ENCODE measurements around the gene KCNK6.

Gene KCNK6

GRCh38 chr19:38298821-38299680 lies 20.6 kb upstream of the KCNK6 start:
- DNase-seq, result no peak

- no peak for DNase-seq
Observed at GRCh38 chr19:38303517-38304351, 15.9 kb upstream of the KCNK6 start, which contains the start of gene C19orf33. Gene C19orf33, plus strand, starts transcription at chr19:38304251. Its CDS starts 11 bp downstream, at chr19:38304262.

GRCh38 chr19:38304352-38304865 lies 15.2 kb upstream of the KCNK6 start:
- no peak for DNase-seq

GRCh38 chr19:38304866-38305429 lies 14.7 kb upstream of the KCNK6 start:
- no peak for DNase-seq

- no peak for DNase-seq
Observed at GRCh38 chr19:38306236-38306635, 13.4 kb upstream of the KCNK6 start.

GRCh38 chr19:38307076-38307475 lies 12.6 kb upstream of the KCNK6 start:
- no peak for DNase-seq

GRCh38 chr19:38307597-38307996 lies 12.0 kb upstream of the KCNK6 start:
- no peak for DNase-seq

GRCh38 chr19:38308006-38308766 lies 11.5 kb upstream of the KCNK6 start:
- DNase-seq, result no peak

GRCh38 chr19:38308926-38309614 lies 10.6 kb upstream of the KCNK6 start:
- no peak for DNase-seq

GRCh38 chr19:38309615-38310278 lies 9.9 kb upstream of the KCNK6 start:
- DNase-seq, result no peak

GRCh38 chr19:38310279-38310670 lies 9.4 kb upstream of the KCNK6 start:
- no peak for DNase-seq

- DNase-seq, result no peak
Observed at GRCh38 chr19:38310986-38311385, 8.7 kb upstream of the KCNK6 start.

- peak; percentile 96 for DNase-seq
Observed at GRCh38 chr19:38315657-38316476, 3.8 kb upstream of the KCNK6 start, which contains the start of gene YIF1B. Gene YIF1B, minus strand, starts transcription at chr19:38315947. Its CDS starts 30 bp downstream, at chr19:38315917.

GRCh38 chr19:38316477-38317067 lies 3.1 kb upstream of the KCNK6 start:
- DNase-seq, result no peak

- peak; percentile 21 for DNase-seq
Observed at GRCh38 chr19:38317104-38317612, 2.5 kb upstream of the KCNK6 start.

- no peak for DNase-seq
Observed at GRCh38 chr19:38318660-38319059, 985 bp upstream of the KCNK6 start.

- no peak for DNase-seq
Observed at GRCh38 chr19:38320969-38321339, 1.3 kb downstream of the KCNK6 start.

- no peak for DNase-seq
Observed at GRCh38 chr19:38321646-38322196, 2.1 kb downstream of the KCNK6 start.

- DNase-seq, result no peak
Observed at GRCh38 chr19:38323291-38323690, 3.6 kb downstream of the KCNK6 start.
